Vagina (tissue), 2 donors: Measurements from ENCODE around the gene MAST4. TPM values are rescaled to one million over a fixed set of nuclear protein-coding genes. Genes with fewer than 3 reads are reported as not detected.

Experiments
- DNase-seq, 2 donors: peaks; one replicate each; pipeline ENCODE4 v3.0.0-alpha.2; 2017; ENCODE audit errors: extremely low spot score in 2 of 2
- H3K27ac ChIP-seq: fragments of 200-600 bp; sonication (generic); one replicate; pipeline ENCODE4 v1.5.1; 2019
- H3K27me3 ChIP-seq: fragments of 200-600 bp; sonication (generic); one replicate; pipeline ENCODE4 v1.5.1; 2019
- H3K36me3 ChIP-seq, 2 donors: fragments of 200-600 bp; sonication (generic); one replicate each; pipeline ENCODE4 v1.5.1; 2017 to 2019
- H3K4me1 ChIP-seq: fragments of 200-600 bp; sonication (generic); one replicate; pipeline ENCODE4 v1.5.1; 2019
- H3K4me3 ChIP-seq, 2 donors: fragments of 200-600 bp; sonication (generic); 1 replicate in 1 of 2; 2 replicates in 1 of 2; pipeline ENCODE4 v1.5.1; 2016 to 2019
- H3K9me3 ChIP-seq: fragments of 200-600 bp; sonication (generic); one replicate; pipeline ENCODE4 v1.5.1; 2019
- CTCF ChIP-seq, 3 experiments: fragments of 450-650 bp in 2 of 3; fragments of 200-600 bp in 1 of 3; sonication (generic) in 1 of 3; IDR thresholded peaks; one replicate each; pipeline ENCODE4 v1.5.1; 2017 to 2019; ENCODE audit warnings: antibody characterized with exemption in 3 of 3, mild to moderate bottlenecking in 2 of 3, moderate library complexity in 2 of 3
- POLR2A ChIP-seq, 2 donors: fragments of 450-650 bp; IDR thresholded peaks; one replicate each; pipeline ENCODE4 v1.6.1; 2017; ENCODE audit warnings: antibody characterized with exemption in 2 of 2, mild to moderate bottlenecking in 2 of 2, moderate library complexity in 2 of 2
- POLR2AphosphoS5 ChIP-seq, 2 donors: sonication (generic); formaldehyde crosslinking; IDR thresholded peaks; one replicate each; pipeline ENCODE4 v1.9.0; 2017; ENCODE audit warnings: antibody characterized with exemption in 2 of 2, mild to moderate bottlenecking in 2 of 2, low read depth in 1 of 2; ENCODE audit not compliant: insufficient read depth in 1 of 2
- intact Hi-C: fragments of 100-400 bp; cut with DNase I; formaldehyde crosslinking; loops from one replicate; pipeline ENCODE4 v1.15.1; 2023
- total RNA-seq: library from RNA; depleted of rRNA; stranded (reverse); fragments of >200 nt; gene quantifications from one replicate; pipeline ENCODE4 v1.2.3, GENCODE V29; 2016

The MAST4 gene
- total RNA-seq, 1 donor from 2014 or later = 85.9 TPM

GRCh38 chr5:67005737-67006499 is 409.7 kb downstream of the MAST4 start:
- TF ChIP-seq CTCF (IDR thresholded peaks at IDR 0.05) (no peak), POLR2A (IDR thresholded peaks at IDR 0.05) (no peak), POLR2AphosphoS5 (IDR thresholded peaks at IDR 0.05; ENCODE audit: insufficient read depth in 1 of 2, low read depth in 1 of 2) (no peak)
- Histone ChIP-seq H3K27ac (peak overlapping the region; percentile 89), H3K4me1 (peaks cover 37% of the 10 kb centered on the region), H3K27me3 (no peaks in the 10 kb centered on the region), H3K9me3 (no peaks in the 10 kb centered on the region), H3K4me3 (peak overlapping the region; percentile 49 to 67), H3K36me3 (no peaks in the 10 kb centered on the region)
- intact Hi-C loops = loop anchor here (10.0 kb wide), 1 partner anchor 149 kb away; no protein-coding TSS in a partner anchor
- no peak for DNase-seq

DNA sequence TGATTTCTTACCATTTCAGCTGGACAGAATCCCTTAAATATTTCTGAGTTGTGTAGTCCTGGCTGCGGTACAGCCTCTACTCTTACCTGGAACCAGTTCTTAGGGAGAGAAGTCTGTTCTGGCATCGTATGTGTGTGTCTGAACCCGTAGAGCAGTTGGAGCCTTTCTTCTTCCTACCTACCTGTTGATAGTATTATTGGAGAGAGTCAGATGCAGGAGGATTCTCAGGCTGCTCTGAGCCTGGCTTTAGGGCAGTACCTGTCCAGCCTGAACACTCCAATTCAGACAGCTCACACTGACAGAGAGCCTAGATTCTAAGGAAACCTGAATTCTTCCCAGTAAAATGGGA is 410.3 kb downstream of the MAST4 start:
- H3K4me3 ChIP-seq = peak overlapping the region; percentile 49 to 67
- intact Hi-C loops = loop anchor here (10.0 kb wide), 1 partner anchor 148 kb away; no protein-coding TSS in a partner anchor
- H3K4me1 ChIP-seq = peaks cover 42% of the 10 kb centered on the region
- H3K27ac ChIP-seq = no peak overlapping the region
- DNase-seq = no peak
- TF ChIP-seq CTCF (IDR thresholded peaks at IDR 0.05) (no peak), POLR2AphosphoS5 (IDR thresholded peaks at IDR 0.05; ENCODE audit: insufficient read depth in 1 of 2, low read depth in 1 of 2) (no peak), POLR2A (IDR thresholded peaks at IDR 0.05) (no peak)
- H3K27me3 ChIP-seq = no peaks in the 10 kb centered on the region
- no peaks in the 10 kb centered on the region for H3K36me3 ChIP-seq
- H3K9me3 ChIP-seq = no peaks in the 10 kb centered on the region

GRCh38 chr5:67009028-67009427 is 412.8 kb downstream of the MAST4 start:
- H3K27ac ChIP-seq = no peak overlapping the region
- no peaks in the 10 kb centered on the region for H3K27me3 ChIP-seq
- no peak for DNase-seq
- peak overlapping the region in 1 of 2 donors; percentile 7 for H3K4me3 ChIP-seq
- no peaks in the 10 kb centered on the region for H3K9me3 ChIP-seq
- H3K4me1 ChIP-seq = peaks cover 61% of the 10 kb centered on the region
- intact Hi-C loops = loop anchor here (10.0 kb wide), 1 partner anchor 146 kb away; no protein-coding TSS in a partner anchor
- TF ChIP-seq POLR2AphosphoS5 (IDR thresholded peaks at IDR 0.05; ENCODE audit: insufficient read depth in 1 of 2, low read depth in 1 of 2) = peak in 1 of 2 donors; percentile 72
- TF ChIP-seq POLR2A (IDR thresholded peaks at IDR 0.05) = no peak
- TF ChIP-seq CTCF (IDR thresholded peaks at IDR 0.05) = no peak
- H3K36me3 ChIP-seq = no peaks in the 10 kb centered on the region

DNA sequence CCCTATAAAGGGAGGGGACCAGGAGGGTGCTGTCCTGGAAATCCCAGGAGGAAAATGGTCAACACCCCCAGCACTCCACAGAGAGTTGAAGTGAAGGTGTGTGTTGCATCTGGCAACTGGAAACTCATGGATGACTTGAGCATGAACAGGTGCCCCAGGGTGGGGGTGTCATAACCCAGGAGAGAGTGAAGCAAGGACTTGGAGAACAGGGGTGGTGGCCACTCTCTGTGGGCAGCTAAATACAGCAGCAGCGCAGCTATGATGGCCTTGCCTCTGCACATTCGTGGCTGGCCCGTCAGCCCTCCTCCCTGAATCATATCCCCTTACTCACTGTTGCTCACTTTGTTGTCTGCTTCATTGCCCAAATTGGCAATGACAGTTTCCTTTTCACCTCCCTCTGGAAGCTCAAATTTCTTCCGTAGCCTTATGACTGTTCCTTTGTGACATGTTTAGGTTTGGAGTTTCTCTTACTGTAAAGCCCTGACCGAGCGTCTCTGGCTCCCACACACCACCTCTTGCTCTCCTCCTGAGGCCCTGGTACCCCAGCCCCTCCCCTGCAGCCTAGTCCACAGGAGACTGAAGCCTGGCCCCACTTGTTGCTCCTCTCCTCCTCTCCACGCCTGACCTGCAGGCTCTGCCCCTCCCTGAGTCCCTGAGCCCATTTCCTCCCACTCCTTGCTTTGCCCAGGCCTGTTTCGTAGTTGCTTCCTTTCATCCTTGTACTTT is 414.7 kb downstream of the MAST4 start:
- H3K36me3 ChIP-seq = no peaks in the 10 kb centered on the region
- peak overlapping the region; percentile 42 for H3K27ac ChIP-seq
- no peak for DNase-seq
- no peaks in the 10 kb centered on the region for H3K9me3 ChIP-seq
- H3K4me1 ChIP-seq = peaks cover 62% of the 10 kb centered on the region
- TF ChIP-seq POLR2AphosphoS5 (IDR thresholded peaks at IDR 0.05; ENCODE audit: insufficient read depth in 1 of 2, low read depth in 1 of 2) (peak in 1 of 2 donors; percentile 26), CTCF (IDR thresholded peaks at IDR 0.05) (no peak), POLR2A (IDR thresholded peaks at IDR 0.05) (no peak)
- intact Hi-C loops = no loop called here
- no peaks in the 10 kb centered on the region for H3K27me3 ChIP-seq
- H3K4me3 ChIP-seq = peak overlapping the region in 1 of 2 donors; percentile 5
